HepG2 (cell line): ENCODE results near the gene SIK3. TPM values are rescaled to one million over a fixed set of nuclear protein-coding genes. Genes with fewer than 3 reads are reported as not detected.

ENCODE experiments used
- ATAC-seq: fragments of 200-7000 bp; cut with Tn5 transposase; 3 replicates; pipeline ENCODE4 v1.9.1; 2020; ENCODE audit warnings: mild to moderate bottlenecking, moderate library complexity
- BruUV-seq: library from RNA; stranded (reverse); fragments of 400-500 nt; replicated peaks from 2 replicates; lab custom pipeline; 2021; lab: Mats Ljungman, UMichigan
- CTCF ChIA-PET: fragments of 300-600 bp; formaldehyde crosslinking; extraction: SDS; loops from one replicate; lab custom pipeline; 2021; ENCODE audit warnings: low total read pairs, inconsistent platforms, low intra/inter-chr PET ratio; lab: Yijun Ruan, JAX
- POLR2A ChIA-PET: fragments of 350-600 bp; sonication (Branson Sonifier 250); formaldehyde crosslinking; loops from one replicate; lab custom pipeline; 2020; ENCODE audit warnings: antibody characterized with exemption, inconsistent platforms; lab: Yijun Ruan, JAX
- DNase-seq: peaks from one replicate; pipeline ENCODE4 v3.0.0-alpha.2; 2015; ENCODE audit warnings: low spot score
- FAIRE-seq: peaks from 3 replicates; lab custom pipeline; 2011; peaks lifted over from hg19 to GRCh38; lab: Jason Lieb, UNC
- H2AFZ ChIP-seq: one replicate; pipeline ENCODE4 v1.6.1; 2011; ENCODE audit warnings: low read length, inconsistent platforms
- H3K27ac ChIP-seq: fragments of 300-600 bp; 3 replicates; pipeline ENCODE4 v1.8.0; 2011; ENCODE audit warnings: mixed run types, mild to moderate bottlenecking, mixed read lengths, low read length, inconsistent platforms; ENCODE audit not compliant: insufficient read depth; ENCODE audit errors: extremely low read length
- H3K27me3 ChIP-seq, 2 experiments: fragments of 200-600 bp in 1 of 2; 2 replicates in 1 of 2; 3 replicates in 1 of 2; pipeline versions ENCODE4 v1.6.0 to v1.8.0; 2011; ENCODE audit warnings: low read length in 2 of 2, mild to moderate bottlenecking in 2 of 2, moderate library complexity in 2 of 2, inconsistent platforms in 1 of 2; ENCODE audit not compliant: insufficient read depth in 2 of 2, control insufficient read depth in 1 of 2
- H3K36me3 ChIP-seq, 2 experiments: fragments of 200-600 bp in 1 of 2; replicated peaks in 1 of 2; 2 replicates in 1 of 2; 3 replicates in 1 of 2; pipeline versions ENCODE4 v1.5.1 to v1.8.0; 2011; ENCODE audit warnings: low read length in 2 of 2, inconsistent platforms in 1 of 2; ENCODE audit not compliant: insufficient read depth in 2 of 2, control insufficient read depth in 1 of 2
- H3K4me1 ChIP-seq: 2 replicates; pipeline ENCODE4 v1.5.1; 2012; ENCODE audit warnings: low read length, inconsistent platforms; ENCODE audit not compliant: insufficient read depth
- H3K4me2 ChIP-seq: 2 replicates; pipeline ENCODE4 v1.6.0; 2011; ENCODE audit warnings: low read depth, low read length, inconsistent platforms
- H3K4me3 ChIP-seq, 3 experiments: fragments of 200-600 bp in 1 of 3; sonication (generic), shearing (Covaris generic) in 1 of 3; replicated peaks in 1 of 3; 2 replicates each; pipeline ENCODE4 v1.5.1; 2011 to 2016; ENCODE audit warnings: low read length in 3 of 3, inconsistent platforms in 2 of 3, low read depth in 2 of 3, mild to moderate bottlenecking in 2 of 3, control low read depth in 1 of 3, mixed read lengths in 1 of 3; ENCODE audit not compliant: insufficient read depth in 1 of 3
- H3K79me2 ChIP-seq: one replicate; pipeline ENCODE4 v1.6.1; 2011; ENCODE audit warnings: low read length, inconsistent platforms; ENCODE audit not compliant: insufficient read depth
- H3K9ac ChIP-seq: 2 replicates; pipeline ENCODE4 v1.6.0; 2011; ENCODE audit warnings: mild to moderate bottlenecking, low read depth, low read length, inconsistent platforms; ENCODE audit not compliant: insufficient read depth
- H3K9me3 ChIP-seq: 2 replicates; pipeline ENCODE4 v1.5.1; 2012; ENCODE audit warnings: mild to moderate bottlenecking, low read length
- H4K20me1 ChIP-seq: 2 replicates; pipeline ENCODE4 v1.6.0; 2011; ENCODE audit warnings: inconsistent platforms, mild to moderate bottlenecking, low read length, moderate library complexity; ENCODE audit not compliant: insufficient read depth
- ARID2 ChIP-seq: sonication (generic); formaldehyde crosslinking; IDR thresholded peaks from 2 replicates; pipeline ENCODE4 v1.8.1; 2022; ENCODE audit warnings: mild to moderate bottlenecking, missing genetic modification reagents, borderline replicate concordance
- CSRNP2 ChIP-seq: sonication (generic); formaldehyde crosslinking; conservative IDR thresholded peaks from 2 replicates; pipeline ENCODE4 v1.8.0; 2022; ENCODE audit warnings: low read depth, missing genetic modification reagents
- FOSL1 ChIP-seq: sonication (generic); formaldehyde crosslinking; IDR thresholded peaks from 2 replicates; pipeline ENCODE4 v1.9.0; 2021; ENCODE audit warnings: missing genetic modification reagents, borderline replicate concordance
- FOSL2 ChIP-seq: sonication (generic); formaldehyde crosslinking; IDR thresholded peaks from 2 replicates; pipeline ENCODE4 v1.4.0; 2020; ENCODE audit warnings: missing genetic modification reagents
- HBP1 ChIP-seq: IDR thresholded peaks from 2 replicates; pipeline ENCODE4 v1.6.1; 2016; ENCODE audit warnings: low read depth, control low read depth
- PHF8 ChIP-seq: sonication (generic); formaldehyde crosslinking; IDR thresholded peaks from 2 replicates; pipeline ENCODE4 v1.5.0; 2020; ENCODE audit warnings: missing genetic modification reagents
- REL ChIP-seq: sonication (generic); formaldehyde crosslinking; conservative IDR thresholded peaks from 2 replicates; pipeline ENCODE4 v1.8.0; 2022; ENCODE audit warnings: mild to moderate bottlenecking, missing genetic modification reagents, moderate library complexity
- SP1 ChIP-seq, 2 experiments: fragments of 450-650 bp in 1 of 2; sonication (generic) in 1 of 2; formaldehyde crosslinking in 1 of 2; IDR thresholded peaks; 2 replicates each; pipeline versions ENCODE4 v1.4.0 to v1.6.1; 2016 to 2020; ENCODE audit warnings: missing genetic modification reagents in 1 of 2
- TFDP2 ChIP-seq: sonication (generic); formaldehyde crosslinking; IDR thresholded peaks from 2 replicates; pipeline ENCODE4 v1.4.0; 2020; ENCODE audit warnings: missing genetic modification reagents
- ZSCAN25 ChIP-seq: sonication (generic); formaldehyde crosslinking; IDR thresholded peaks from 2 replicates; pipeline ENCODE4 v1.8.0; 2022; ENCODE audit warnings: mild to moderate bottlenecking, missing genetic modification reagents
- WGBS: methylation state at CpG from one replicate; pipeline ENCODE4 v1.1.6; 2017; ENCODE audit warnings: low lambda C conversion rate; 5-methylcytosine and 5-hydroxymethylcytosine counted together
- in situ Hi-C: cut with HindIII; loops from 2 replicates; pipeline ENCODE4 v1.10.0; 2017; ENCODE audit warnings: low pct_unique_long_range_greater_than_20kb; ENCODE audit not compliant: extremely low pct_ligation_motif_present
- intact Hi-C: fragments of 100-400 bp; cut with micrococcal nuclease; formaldehyde crosslinking; loops from one replicate; pipeline ENCODE4 v1.10.0; 2022; ENCODE audit not compliant: unreplicated experiment
- polyA plus RNA-seq, 8 experiments: library from polyadenylated mRNA; depleted of rRNA in 3 of 8; stranded (reverse) in 7 of 8; unstranded in 1 of 8; fragments of >200 nt; fragmentation: Illumina TruSeq in 4 of 8; extraction: Trizol in 4 of 8; gene quantifications; 2 replicates each; pipeline versions ENCODE4 v1.2.1 to v1.2.3, GENCODE V29; 2011 to 2016; ENCODE audit warnings: low read depth in 4 of 8, missing spikeins in 1 of 8, mixed read lengths in 1 of 8; ENCODE audit not compliant: insufficient read depth in 1 of 8
- total RNA-seq, 5 experiments: library from RNA; depleted of rRNA; stranded (reverse); fragments of >200 nt; fragmentation: Illumina TruSeq; extraction: Trizol; gene quantifications; 2 replicates each; pipeline ENCODE4 v1.2.3, GENCODE V29; 2016; ENCODE audit warnings: low read depth in 1 of 5

SIK3 gene
- total and polyA plus RNA-seq, 2 of the 13 experiments (the other 11 are each of a cell fraction or from before 2014, with no cell fraction given) = 5.7 to 9.8 TPM

GRCh38 chr11:117146521-117146920 lies 48.3 kb upstream of the SIK3 start:
- peaks cover 5 to 21% of the 10 kb centered on the region in 2 experiments for H3K36me3 ChIP-seq
- H3K79me2 ChIP-seq = peaks cover 65% of the 10 kb centered on the region
- peaks cover 53% of the 10 kb centered on the region for H4K20me1 ChIP-seq
- 0 out of 6 replicates have a peak overlapping the region, but pooled peaks of 1 of the 3 experiments have one; percentile 4 for H3K4me3 ChIP-seq
- ATAC-seq (no peak), DNase-seq (no peak), FAIRE-seq (no peak)
- no peak overlapping the region for H3K27ac ChIP-seq
- H3K9ac ChIP-seq = no peak overlapping the region
- H2AFZ ChIP-seq = no peak overlapping the region
- BruUV-seq = no TSS peak
- H3K4me2 ChIP-seq = peak overlapping the region; percentile 88
- H3K27me3 ChIP-seq = no peaks in the 10 kb centered on the region; a peak in 1 of 5 replicates
- H3K4me1 ChIP-seq = peaks cover 23% of the 10 kb centered on the region
- in situ Hi-C loops = no loop called here
- CTCF ChIA-PET = no interaction called here
- POLR2A ChIA-PET = interaction anchor here (0.6 to 4.4 kb wide), 2 partner anchors 214 to 311 kb away, joined by 6 to 33 read pairs; partner anchors contain the start of gene APOA1
- no peaks in the 10 kb centered on the region for H3K9me3 ChIP-seq
- TF ChIP-seq FOSL2 (CRISPR knock-in tag) (peak; percentile 31; the same call in 1 of the 2 replicates), HBP1 (CRISPR knock-in tag) (no peak)
- TF ChIP-seq, all 625 proteins: peak for 1
- intact Hi-C loops = no loop called here
- WGBS = 78% methylated on average over 10 of the region's 10 CpGs

GRCh38 chr11:117145393-117145761 lies 47.1 kb upstream of the SIK3 start:
- TSS peak; percentile 69 for BruUV-seq
- intact Hi-C loops = no loop called here
- peak; percentile 16 for DNase-seq
- CTCF ChIA-PET = no interaction called here
- Histone ChIP-seq H3K4me1 (peaks cover 23% of the 10 kb centered on the region), H3K27ac (peak overlapping the region; percentile 62), H3K4me2 (peak overlapping the region; percentile 88), H3K9me3 (no peaks in the 10 kb centered on the region), H3K9ac (peak overlapping the region; percentile 76), H2AFZ (no peak overlapping the region), H3K79me2 (peaks cover 57% of the 10 kb centered on the region), H3K4me3 (peak overlapping the region; percentile 86 to 97 (median 94)), H3K36me3 (peaks cover 5 to 21% of the 10 kb centered on the region in 2 experiments), H3K27me3 (no peaks in the 10 kb centered on the region; a peak in 1 of 5 replicates), H4K20me1 (peaks cover 49% of the 10 kb centered on the region)
- in situ Hi-C loops = no loop called here
- POLR2A ChIA-PET = interaction anchor here (0.9 to 4.4 kb wide), 8 partner anchors 12 to 319 kb away, joined by 3 to 41 read pairs (median 8); partner anchors contain the start of genes APOA1, CEP164, PCSK7 and RNF214
- no peak for ATAC-seq
- 6% methylated on average over 2 of the region's 5 CpGs for WGBS
- no peak for FAIRE-seq
- TF ChIP-seq FOSL1 (CRISPR knock-in tag) = no peak
- TF ChIP-seq REL = no peak
- no peak for TF ChIP-seq ZSCAN25 (CRISPR knock-in tag)
- no peak for TF ChIP-seq PHF8 (CRISPR knock-in tag)
- TF ChIP-seq SP1 (IDR thresholded peaks at IDR 0.05) = no peak
- TF ChIP-seq SP1 (CRISPR knock-in tag; IDR thresholded peaks at IDR 0.05) = no peak
- 0 out of 2 replicates have a peak, but pooled peaks have one; percentile 3 for TF ChIP-seq ARID2 (CRISPR knock-in tag)
- TF ChIP-seq CSRNP2 (CRISPR knock-in tag) = no peak
- TF ChIP-seq TFDP2 (CRISPR knock-in tag) = no peak
